ENCODE data around the gene BRMS1.

The BRMS1 gene

GRCh38 chr11:66302656-66303055 is 42.2 kb downstream of the BRMS1 start:
- no peak for DNase-seq
- 97% methylated on average over 10 of the region's 12 CpGs for WGBS (ENCODE audit: insufficient coverage)
- POLR2A ChIA-PET, result no interaction called here

GRCh38 chr11:66299186-66299585 is 45.7 kb downstream of the BRMS1 start:
- no peaks in the 10 kb centered on the region for H3K9me3 ChIP-seq (ENCODE audit: control extremely low read depth in 1 of 5, control insufficient read depth in 4 of 5, insufficient read depth in 2 of 5, low read depth in 1 of 5, low read length in 4 of 5)
- no peak overlapping the region for H3K27ac ChIP-seq (ENCODE audit: insufficient read depth in 1 of 2, low read depth in 1 of 2, low read length in 2 of 2, poor library complexity in 1 of 2, severe bottlenecking in 2 of 2)
- H3K27me3 ChIP-seq (replicated peaks in 2 of 5; ENCODE audit: control insufficient read depth in 4 of 5, insufficient read depth in 5 of 5, low read length in 4 of 5), result peaks cover 0 to 12% (median 9%) of the 10 kb centered on the region in 5 experiments
- no peak overlapping the region for H3K4me3 ChIP-seq (ENCODE audit: control insufficient read depth in 1 of 7, extremely low read depth in 1 of 7, insufficient read depth in 4 of 7, low read depth in 2 of 7, low read length in 6 of 7)
- H3K4me1 ChIP-seq (ENCODE audit: control extremely low read depth in 1 of 4, control insufficient read depth in 4 of 4, insufficient read depth in 4 of 4, low read length in 3 of 4), result no peaks in the 10 kb centered on the region
- ChIA-PET POLR2A (no interaction called here), CTCF (interaction anchor here (1.2 to 5.2 kb wide), 2 partner anchors 12 to 32 kb away, joined by 3 to 46 read pairs; no protein-coding TSS in a partner anchor)
- 87% methylated on average over 2 of the region's 3 CpGs for WGBS (ENCODE audit: insufficient coverage)
- no peak for DNase-seq
- no peaks in the 10 kb centered on the region for H3K36me3 ChIP-seq (ENCODE audit: control insufficient read depth in 4 of 4, insufficient read depth in 4 of 4, low read length in 3 of 4)

More at GRCh38 chr11:66302656-66303055, 42.2 kb downstream of the BRMS1 start:
- H3K9me3 ChIP-seq (ENCODE audit: control extremely low read depth in 1 of 5, control insufficient read depth in 4 of 5, insufficient read depth in 2 of 5, low read depth in 1 of 5, low read length in 4 of 5), result no peaks in the 10 kb centered on the region
- H3K4me3 ChIP-seq (ENCODE audit: control insufficient read depth in 1 of 7, extremely low read depth in 1 of 7, insufficient read depth in 4 of 7, low read depth in 2 of 7, low read length in 6 of 7), result no peak overlapping the region
- no peaks in the 10 kb centered on the region for H3K36me3 ChIP-seq (ENCODE audit: control insufficient read depth in 4 of 4, insufficient read depth in 4 of 4, low read length in 3 of 4)
- CTCF ChIA-PET, result interaction anchor here (1.0 to 5.2 kb wide), 4 partner anchors 8 to 81 kb away, joined by 3 to 46 read pairs (median 3); partner anchors contain the start of gene YIF1A
- H3K4me1 ChIP-seq (ENCODE audit: control extremely low read depth in 1 of 4, control insufficient read depth in 4 of 4, insufficient read depth in 4 of 4, low read length in 3 of 4), result no peaks in the 10 kb centered on the region
- no peaks in the 10 kb centered on the region for H3K27me3 ChIP-seq (replicated peaks in 2 of 5; ENCODE audit: control insufficient read depth in 4 of 5, insufficient read depth in 5 of 5, low read length in 4 of 5)
- no peak overlapping the region for H3K27ac ChIP-seq (ENCODE audit: insufficient read depth in 1 of 2, low read depth in 1 of 2, low read length in 2 of 2, poor library complexity in 1 of 2, severe bottlenecking in 2 of 2)

GRCh38 chr11:66297610-66298009 is 47.3 kb downstream of the BRMS1 start:
- H3K27ac ChIP-seq (ENCODE audit: insufficient read depth in 1 of 2, low read depth in 1 of 2, low read length in 2 of 2, poor library complexity in 1 of 2, severe bottlenecking in 2 of 2), result no peak overlapping the region
- DNase-seq, result no peak
- no peaks in the 10 kb centered on the region for H3K36me3 ChIP-seq (ENCODE audit: control insufficient read depth in 4 of 4, insufficient read depth in 4 of 4, low read length in 3 of 4)
- H3K4me1 ChIP-seq (ENCODE audit: control extremely low read depth in 1 of 4, control insufficient read depth in 4 of 4, insufficient read depth in 4 of 4, low read length in 3 of 4), result no peaks in the 10 kb centered on the region
- H3K9me3 ChIP-seq (ENCODE audit: control extremely low read depth in 1 of 5, control insufficient read depth in 4 of 5, insufficient read depth in 2 of 5, low read depth in 1 of 5, low read length in 4 of 5), result no peaks in the 10 kb centered on the region
- POLR2A ChIA-PET, result no interaction called here
- CTCF ChIA-PET, result interaction anchor here (1.2 to 1.5 kb wide), 2 partner anchors 14 to 110 kb away, joined by 3 to 8 read pairs; no protein-coding TSS in a partner anchor
- 85% methylated on average over 8 of the region's 8 CpGs for WGBS (ENCODE audit: insufficient coverage)
- H3K4me3 ChIP-seq (ENCODE audit: control insufficient read depth in 1 of 7, extremely low read depth in 1 of 7, insufficient read depth in 4 of 7, low read depth in 2 of 7, low read length in 6 of 7), result no peak overlapping the region
- peaks cover 0 to 28% (median 15%) of the 10 kb centered on the region in 5 experiments for H3K27me3 ChIP-seq (replicated peaks in 2 of 5; ENCODE audit: control insufficient read depth in 4 of 5, insufficient read depth in 5 of 5, low read length in 4 of 5)

- Histone ChIP-seq H3K36me3 (ENCODE audit: control insufficient read depth in 4 of 4, insufficient read depth in 4 of 4, low read length in 3 of 4) (no peaks in the 10 kb centered on the region), H3K9me3 (ENCODE audit: control extremely low read depth in 1 of 5, control insufficient read depth in 4 of 5, insufficient read depth in 2 of 5, low read depth in 1 of 5, low read length in 4 of 5) (no peaks in the 10 kb centered on the region), H3K27me3 (replicated peaks in 2 of 5; ENCODE audit: control insufficient read depth in 4 of 5, insufficient read depth in 5 of 5, low read length in 4 of 5) (peaks cover 0 to 51% (median 21%) of the 10 kb centered on the region in 5 experiments), H3K4me1 (ENCODE audit: control extremely low read depth in 1 of 4, control insufficient read depth in 4 of 4, insufficient read depth in 4 of 4, low read length in 3 of 4) (peaks cover 0 to 14% (median 10%) of the 10 kb centered on the region in 4 experiments), H3K27ac (ENCODE audit: insufficient read depth in 1 of 2, low read depth in 1 of 2, low read length in 2 of 2, poor library complexity in 1 of 2, severe bottlenecking in 2 of 2) (no peak overlapping the region), H3K4me3 (ENCODE audit: control insufficient read depth in 1 of 7, extremely low read depth in 1 of 7, insufficient read depth in 4 of 7, low read depth in 2 of 7, low read length in 6 of 7) (no peak overlapping the region)
- POLR2A ChIA-PET, result no interaction called here
- DNase-seq, result no peak
- CTCF ChIA-PET, result interaction anchor here (1.1 kb wide), 1 partner anchor 16 kb away, joined by 8 read pairs; no protein-coding TSS in a partner anchor
- WGBS (ENCODE audit: insufficient coverage), result 88% methylated on average over 102 of the region's 123 CpGs
These were observed 50.0 kb downstream of the BRMS1 start for GRCh38 chr11:66294626-66295620.

- Histone ChIP-seq H3K4me1 (ENCODE audit: control extremely low read depth in 1 of 4, control insufficient read depth in 4 of 4, insufficient read depth in 4 of 4, low read length in 3 of 4) (peaks cover 0 to 22% (median 17%) of the 10 kb centered on the region in 4 experiments), H3K27me3 (replicated peaks in 2 of 5; ENCODE audit: control insufficient read depth in 4 of 5, insufficient read depth in 5 of 5, low read length in 4 of 5) (peaks cover 0 to 52% (median 21%) of the 10 kb centered on the region in 5 experiments), H3K9me3 (ENCODE audit: control extremely low read depth in 1 of 5, control insufficient read depth in 4 of 5, insufficient read depth in 2 of 5, low read depth in 1 of 5, low read length in 4 of 5) (no peaks in the 10 kb centered on the region), H3K36me3 (ENCODE audit: control insufficient read depth in 4 of 4, insufficient read depth in 4 of 4, low read length in 3 of 4) (no peaks in the 10 kb centered on the region), H3K4me3 (ENCODE audit: control insufficient read depth in 1 of 7, extremely low read depth in 1 of 7, insufficient read depth in 4 of 7, low read depth in 2 of 7, low read length in 6 of 7) (no peak overlapping the region), H3K27ac (ENCODE audit: insufficient read depth in 1 of 2, low read depth in 1 of 2, low read length in 2 of 2, poor library complexity in 1 of 2, severe bottlenecking in 2 of 2) (no peak overlapping the region)
- WGBS (ENCODE audit: insufficient coverage), result 85% methylated on average over 28 of the region's 30 CpGs
- CTCF ChIA-PET, result no interaction called here
- POLR2A ChIA-PET, result interaction anchor here (0.6 kb wide), 1 partner anchor 354 kb away, joined by 3 read pairs; no protein-coding TSS in a partner anchor
- no peak for DNase-seq
These were observed 50.9 kb downstream of the BRMS1 start for GRCh38 chr11:66293777-66294625.

- Histone ChIP-seq H3K4me3 (ENCODE audit: control insufficient read depth in 1 of 7, extremely low read depth in 1 of 7, insufficient read depth in 4 of 7, low read depth in 2 of 7, low read length in 6 of 7) (no peak overlapping the region), H3K9me3 (ENCODE audit: control extremely low read depth in 1 of 5, control insufficient read depth in 4 of 5, insufficient read depth in 2 of 5, low read depth in 1 of 5, low read length in 4 of 5) (no peaks in the 10 kb centered on the region), H3K4me1 (ENCODE audit: control extremely low read depth in 1 of 4, control insufficient read depth in 4 of 4, insufficient read depth in 4 of 4, low read length in 3 of 4) (peaks cover 0 to 25% (median 20%) of the 10 kb centered on the region in 4 experiments), H3K27ac (ENCODE audit: insufficient read depth in 1 of 2, low read depth in 1 of 2, low read length in 2 of 2, poor library complexity in 1 of 2, severe bottlenecking in 2 of 2) (no peak overlapping the region), H3K36me3 (ENCODE audit: control insufficient read depth in 4 of 4, insufficient read depth in 4 of 4, low read length in 3 of 4) (no peaks in the 10 kb centered on the region), H3K27me3 (replicated peaks in 2 of 5; ENCODE audit: control insufficient read depth in 4 of 5, insufficient read depth in 5 of 5, low read length in 4 of 5) (peaks cover 0 to 52% (median 21%) of the 10 kb centered on the region in 5 experiments)
- CTCF ChIA-PET, result no interaction called here
- POLR2A ChIA-PET, result interaction anchor here (0.6 kb wide), 1 partner anchor 353 kb away, joined by 3 read pairs; no protein-coding TSS in a partner anchor
- no peak for DNase-seq
- WGBS (ENCODE audit: insufficient coverage), result 92% methylated on average over 2 of the region's 4 CpGs
These were observed 51.6 kb downstream of the BRMS1 start for GRCh38 chr11:66293352-66293751.
